ENCODE results near the gene INF2.
"Not testable (repeated sequence)": the region's sequence is repeated elsewhere in the genome, so short reads cannot be mapped to it uniquely, and the experiment has no call there.

INF2 gene

DNA sequence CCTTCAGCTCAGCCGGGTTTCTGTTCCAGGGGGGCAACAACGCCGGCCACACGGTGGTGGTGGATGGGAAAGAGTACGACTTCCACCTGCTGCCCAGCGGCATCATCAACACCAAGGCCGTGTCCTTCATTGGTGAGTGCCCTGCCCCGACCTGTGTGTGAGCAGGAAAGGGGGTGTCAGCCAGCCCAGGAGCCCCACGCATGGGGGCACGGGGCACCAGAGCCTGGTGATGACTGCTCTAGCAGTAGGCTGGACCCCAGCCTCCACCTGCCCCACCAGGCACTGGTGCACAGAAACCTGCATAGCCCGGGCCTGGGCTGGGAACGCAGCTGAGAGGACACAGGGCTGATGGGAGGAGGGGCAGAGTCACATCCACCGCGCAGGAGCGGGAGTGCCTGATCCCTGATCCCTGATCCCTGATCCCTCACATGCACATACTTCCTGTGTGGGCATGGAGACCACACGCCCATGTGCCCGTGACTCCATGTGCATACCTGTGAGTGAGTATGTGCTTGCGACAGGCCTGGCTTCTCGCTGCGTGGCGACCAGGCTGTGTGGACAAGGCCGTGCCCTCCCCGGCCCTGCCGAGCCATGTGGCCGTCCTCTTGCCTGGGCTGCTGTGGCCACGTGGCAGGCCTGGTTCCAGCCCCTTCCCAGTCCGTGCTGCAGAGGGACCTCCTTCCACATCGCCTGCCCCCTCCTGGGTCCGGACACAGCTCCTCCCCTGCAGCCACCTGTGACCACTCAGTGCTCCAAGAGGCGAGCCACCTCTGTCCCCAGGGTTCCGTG is 45.8 kb downstream of the INF2 start:
- DNase-seq (ENCODE audit: low read depth), result no peak

DNA sequence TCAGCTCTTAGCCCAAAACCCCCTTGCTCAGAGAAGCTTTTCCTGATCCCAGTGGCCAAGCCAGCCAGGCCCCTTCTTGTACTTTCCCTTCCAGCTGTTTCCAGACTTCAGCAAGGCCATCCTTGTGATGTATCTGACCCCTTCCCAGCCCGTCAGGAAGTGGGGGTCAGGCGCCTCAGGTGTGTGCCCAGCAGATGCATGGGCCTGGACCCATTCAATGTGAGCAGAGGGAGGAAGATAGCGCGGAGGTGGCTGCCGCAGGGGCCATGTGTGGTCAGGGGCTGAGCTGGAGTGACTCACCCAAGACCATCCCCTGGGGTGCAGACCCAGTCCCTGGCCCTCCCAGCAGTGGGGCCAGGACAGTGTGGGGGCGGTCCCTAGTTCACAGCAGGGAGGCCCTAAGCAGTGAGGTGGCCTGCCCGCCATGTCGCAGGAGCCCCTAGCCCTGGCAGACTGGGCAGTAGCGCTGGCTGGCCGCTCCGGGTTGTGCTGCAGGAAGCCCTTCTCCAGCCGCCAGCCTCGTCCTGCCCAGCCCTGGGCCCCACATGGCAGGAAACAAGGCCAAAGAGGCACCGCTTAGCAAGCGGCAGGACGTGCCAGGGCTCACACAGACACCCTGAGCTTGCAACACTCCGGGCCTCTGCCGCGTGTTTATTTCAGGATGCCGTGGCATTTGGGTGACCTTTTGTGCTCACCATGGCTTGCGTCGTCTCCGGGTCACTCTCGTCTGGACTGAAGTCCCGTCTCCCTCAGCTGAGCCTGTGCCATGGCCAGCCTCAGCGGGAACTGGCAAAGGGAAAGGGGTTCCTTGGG is 46.6 kb downstream of the INF2 start:
- no peak for DNase-seq (ENCODE audit: low read depth)

DNA sequence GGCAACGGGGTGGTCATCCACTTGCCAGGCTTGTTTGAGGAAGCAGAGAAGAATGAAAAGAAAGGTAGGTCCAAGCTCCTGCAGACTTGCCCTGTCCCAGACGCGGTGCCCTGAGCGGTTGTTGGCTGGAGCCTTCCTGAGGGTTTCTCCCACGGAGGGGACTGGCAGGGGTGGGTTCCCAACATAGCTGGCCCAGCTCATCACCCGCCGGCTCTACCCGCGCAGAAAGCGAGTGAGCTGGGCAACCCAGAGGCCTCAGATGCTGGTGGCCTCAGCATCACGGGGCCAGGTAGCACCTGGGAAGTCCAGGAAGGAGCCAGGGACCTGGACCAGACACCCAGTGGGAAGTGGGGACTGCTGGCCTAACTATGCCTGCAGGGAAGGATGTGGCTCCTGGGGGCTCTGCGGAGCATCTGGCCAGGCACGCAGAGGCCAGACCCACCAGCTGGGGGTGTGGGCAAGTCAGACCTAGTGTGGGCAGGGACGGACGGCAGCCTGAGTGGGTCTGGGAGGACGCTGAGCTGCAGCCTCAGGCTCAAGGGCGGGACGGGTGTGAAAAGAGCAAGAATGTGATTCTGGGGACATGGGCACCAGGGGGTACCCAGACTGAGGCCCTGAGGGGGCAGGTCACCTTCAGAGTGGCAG is 49.1 kb downstream of the INF2 start:
- no peak for DNase-seq (ENCODE audit: low read depth)

DNA sequence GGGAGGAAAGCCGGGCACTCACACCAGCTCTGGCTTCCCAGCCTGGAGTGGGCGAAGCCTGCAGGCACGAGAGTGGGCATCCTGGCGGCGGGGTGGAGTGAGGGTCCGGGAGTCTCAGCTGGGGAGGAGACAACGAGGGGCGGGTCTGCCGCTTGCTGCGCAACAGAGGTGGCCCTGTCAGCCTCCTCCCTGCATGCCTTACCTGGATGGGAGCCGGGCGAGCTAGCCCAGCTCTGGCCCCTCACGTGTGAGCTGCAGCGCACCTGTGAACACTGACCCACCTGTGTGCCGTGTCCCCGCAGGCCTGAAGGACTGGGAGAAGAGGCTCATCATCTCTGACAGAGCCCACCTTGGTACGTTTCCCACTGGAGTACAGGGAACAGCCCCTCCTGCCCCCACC is 49.6 kb downstream of the INF2 start:
- no peak for DNase-seq (ENCODE audit: low read depth)

DNA sequence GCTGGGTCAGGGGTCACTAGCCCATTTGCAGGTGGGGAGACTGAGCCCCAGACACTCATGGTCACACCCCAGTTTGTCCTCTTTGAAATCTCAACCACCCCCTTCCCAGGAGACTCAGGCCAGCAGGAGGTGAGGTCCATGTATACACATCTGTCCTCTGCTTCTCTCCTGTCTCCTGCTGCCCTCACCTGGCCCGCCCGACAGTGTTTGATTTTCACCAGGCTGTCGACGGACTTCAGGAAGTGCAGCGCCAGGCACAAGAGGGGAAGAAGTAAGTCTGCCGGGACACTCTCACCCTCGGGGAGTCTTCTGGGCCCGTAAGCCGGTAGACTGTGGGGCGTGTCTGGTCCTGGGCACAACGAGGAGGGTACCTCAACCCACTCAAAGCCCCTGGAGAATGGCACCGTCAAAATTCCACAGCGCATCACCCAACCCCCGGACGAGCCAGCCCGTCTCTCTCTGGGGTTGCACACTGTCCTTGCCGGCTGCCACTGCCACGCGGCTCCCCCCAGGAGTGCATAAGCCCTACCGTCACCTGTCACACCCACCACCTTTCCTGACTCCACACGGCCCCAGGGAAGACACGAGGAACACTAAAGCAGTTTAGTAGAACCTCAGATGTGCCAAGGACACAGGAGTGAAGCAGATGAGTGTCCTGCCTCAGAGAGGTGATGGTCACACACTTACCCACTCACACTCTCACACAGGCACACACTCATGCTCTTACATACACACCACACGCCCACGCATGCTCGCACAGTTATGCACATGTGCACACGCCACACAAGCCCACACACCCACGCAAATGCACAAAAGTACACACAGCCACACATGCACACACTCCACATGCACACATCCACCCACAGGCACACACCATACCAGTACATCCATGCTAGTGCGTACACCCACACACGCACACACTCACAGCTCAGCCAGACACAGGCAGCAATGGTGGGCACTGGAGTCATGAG is 50.4 kb downstream of the INF2 start:
- DNase-seq (ENCODE audit: low read depth), result no peak

DNA sequence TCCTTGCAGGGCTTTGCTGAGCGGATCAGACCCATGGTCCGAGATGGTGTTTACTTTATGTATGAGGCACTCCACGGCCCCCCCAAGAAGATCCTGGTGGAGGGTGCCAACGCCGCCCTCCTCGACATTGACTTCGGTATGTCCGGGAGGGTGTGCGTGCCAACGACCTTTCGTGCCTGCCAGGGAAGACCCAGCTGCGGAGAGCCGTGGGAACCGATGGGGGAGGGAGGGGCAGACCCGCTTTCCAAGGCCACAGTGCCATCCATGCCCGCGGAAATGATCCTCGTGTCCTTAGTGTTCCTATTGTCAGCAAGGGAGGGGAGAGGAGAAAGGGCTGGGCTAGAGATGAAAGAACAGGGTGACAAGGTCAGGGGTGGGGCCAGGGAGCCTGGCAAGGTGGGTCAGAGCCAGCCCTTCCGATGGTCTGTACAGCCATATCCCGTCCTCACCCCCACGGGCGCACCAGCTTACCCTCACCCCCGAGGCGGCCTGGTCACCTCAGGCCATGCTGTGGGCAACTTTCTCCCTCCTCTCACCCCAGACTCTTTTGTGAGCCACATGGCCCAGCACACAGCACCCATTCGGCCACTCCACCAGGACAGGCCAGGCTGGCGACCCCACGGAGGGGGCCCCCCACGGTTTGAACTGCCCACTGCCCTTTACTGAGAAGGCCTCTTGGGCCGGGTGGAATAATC is 51.8 kb downstream of the INF2 start:
- no peak for DNase-seq (ENCODE audit: low read depth)

DNA sequence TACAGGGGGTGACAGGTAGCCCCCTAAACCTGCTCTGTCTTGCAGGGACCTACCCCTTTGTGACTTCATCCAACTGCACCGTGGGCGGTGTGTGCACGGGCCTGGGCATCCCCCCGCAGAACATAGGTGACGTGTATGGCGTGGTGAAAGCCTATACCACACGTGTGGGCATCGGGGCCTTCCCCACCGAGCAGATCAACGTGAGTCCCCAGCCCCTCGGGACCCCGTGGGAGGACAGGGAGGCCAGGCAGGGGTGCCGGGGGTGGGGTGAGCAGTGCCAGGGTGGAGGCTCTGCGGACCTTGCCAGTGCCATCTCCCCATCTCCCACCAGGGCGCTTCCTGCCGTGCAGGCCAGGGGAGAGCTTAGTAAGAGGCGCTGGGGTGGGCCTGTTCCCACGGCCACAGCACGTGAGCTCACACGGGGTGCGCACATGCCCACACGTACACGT is 52.4 kb downstream of the INF2 start:
- DNase-seq (ENCODE audit: low read depth), result no peak

DNA sequence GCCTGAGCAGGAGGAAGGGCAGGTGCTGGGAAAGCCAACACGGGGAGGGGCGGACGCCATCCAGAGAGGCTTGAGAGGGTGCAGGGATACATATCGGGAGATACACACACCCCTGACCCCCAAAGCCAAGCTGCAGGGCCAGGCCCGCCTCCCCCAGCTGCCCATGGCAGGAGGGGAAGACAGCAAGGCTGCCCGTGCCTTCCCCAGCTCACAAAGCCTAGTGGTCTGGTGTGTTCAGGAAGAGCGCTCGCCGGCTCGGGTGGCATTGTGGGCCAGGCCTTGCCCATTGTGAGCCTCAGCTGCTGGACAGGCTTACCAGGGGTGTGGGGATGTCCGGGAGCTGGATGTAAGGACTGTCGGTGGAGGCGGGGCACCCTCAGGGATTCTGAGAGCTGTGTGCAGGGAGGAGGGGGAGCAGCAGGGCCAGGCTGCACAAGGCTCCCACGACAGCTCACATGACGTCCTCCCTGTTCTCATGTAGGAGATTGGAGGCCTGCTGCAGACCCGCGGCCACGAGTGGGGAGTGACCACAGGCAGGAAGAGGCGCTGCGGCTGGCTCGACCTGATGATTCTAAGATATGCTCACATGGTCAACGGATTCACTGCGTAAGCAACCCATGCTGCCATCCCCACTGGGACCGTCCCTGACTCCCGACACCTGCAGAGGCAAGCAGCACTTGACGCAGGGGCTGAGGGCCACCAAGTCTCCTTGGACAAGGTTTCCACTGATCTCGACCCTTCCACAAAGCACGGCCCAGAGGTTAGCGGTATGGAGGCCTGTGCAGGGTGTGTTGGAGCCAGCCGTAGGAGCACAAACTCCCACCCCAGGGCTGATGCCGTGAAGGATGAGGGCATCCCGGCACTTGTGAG is 53.4 kb downstream of the INF2 start:
- DNase-seq (ENCODE audit: low read depth), result no peak

DNA sequence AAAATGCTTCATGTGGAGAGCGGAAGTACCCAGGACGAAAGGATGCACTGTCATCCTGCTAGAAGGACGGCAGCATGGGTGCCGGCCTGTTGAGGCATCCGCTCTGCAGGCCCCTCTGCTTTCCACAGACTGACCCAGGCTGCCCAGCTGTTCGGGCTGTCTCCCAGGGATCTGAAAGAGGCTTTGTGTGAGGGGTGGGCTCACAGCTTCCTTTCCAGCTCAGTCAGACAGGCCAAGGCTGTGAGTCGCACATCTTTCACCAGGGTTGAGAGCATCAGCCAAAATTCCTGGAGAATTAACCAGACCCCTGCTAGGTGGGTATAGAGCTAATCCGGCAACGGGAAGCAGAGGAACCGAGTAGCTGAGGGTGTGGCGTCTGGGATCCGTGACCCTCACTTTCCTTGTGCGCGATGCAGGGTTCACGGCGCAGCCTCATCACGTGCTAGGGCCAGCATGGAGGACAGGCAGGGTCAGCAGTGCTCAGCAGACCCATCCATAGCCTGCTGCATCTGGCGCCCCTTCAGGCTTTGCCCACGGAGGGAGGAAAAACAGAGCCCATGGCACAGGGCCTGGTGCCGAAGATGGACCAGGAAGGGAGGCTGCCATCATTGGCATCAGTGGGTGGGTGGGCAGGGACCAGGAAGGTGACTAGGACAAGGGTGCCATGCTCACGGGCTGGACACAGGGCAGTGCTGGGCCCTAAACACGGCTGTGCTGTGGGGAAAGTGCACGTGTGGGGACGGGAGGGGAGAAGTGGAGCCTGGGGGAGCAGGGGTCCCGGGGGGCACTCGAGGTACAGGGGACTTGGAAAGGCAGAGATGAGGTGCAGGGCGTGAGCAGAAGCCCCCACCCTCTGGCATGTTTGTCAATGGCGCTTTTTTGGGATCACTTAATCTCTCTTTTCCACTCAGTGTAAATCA is 54.3 kb downstream of the INF2 start:
- no peak for DNase-seq (ENCODE audit: low read depth)

DNA sequence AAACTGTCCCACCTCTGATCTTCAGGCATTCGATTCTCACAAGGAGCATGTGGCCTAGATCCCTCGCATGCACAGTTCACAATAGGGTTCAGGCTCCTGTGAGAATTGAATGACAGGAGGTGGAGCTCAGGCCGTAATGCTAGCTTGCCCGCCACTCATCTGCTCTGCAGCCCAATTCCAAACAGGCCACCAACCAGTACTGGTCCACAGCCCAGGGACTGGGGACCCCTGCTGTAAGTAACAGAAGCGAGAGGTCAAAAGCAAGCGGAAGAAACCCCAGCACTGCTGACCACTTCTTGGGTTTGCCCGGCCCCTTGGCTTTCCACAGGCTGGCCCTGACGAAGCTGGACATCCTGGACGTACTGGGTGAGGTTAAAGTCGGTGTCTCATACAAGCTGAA is 55.1 kb downstream of the INF2 start:
- no peak for DNase-seq (ENCODE audit: low read depth)

DNA sequence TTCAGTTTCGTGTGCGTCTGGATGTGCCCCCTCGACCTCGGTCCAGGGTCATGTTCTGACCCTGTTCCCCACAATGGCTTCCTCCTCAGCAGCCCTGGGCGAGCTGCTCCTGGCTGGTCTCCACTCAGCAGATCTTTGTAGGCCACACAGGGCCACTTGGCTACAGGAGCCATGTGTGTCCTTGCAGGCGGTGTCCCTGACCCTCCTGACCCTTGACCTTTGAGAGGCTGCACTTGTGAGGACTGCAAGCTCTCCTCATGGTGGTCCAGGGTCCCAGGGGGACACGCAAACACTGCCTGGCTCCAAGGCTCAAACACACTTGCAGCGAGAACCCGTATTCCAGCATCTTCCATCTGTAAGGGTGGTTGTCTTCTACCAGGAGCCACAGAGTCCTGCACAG is 56.0 kb downstream of the INF2 start:
- DNase-seq (ENCODE audit: low read depth), result no peak

DNA sequence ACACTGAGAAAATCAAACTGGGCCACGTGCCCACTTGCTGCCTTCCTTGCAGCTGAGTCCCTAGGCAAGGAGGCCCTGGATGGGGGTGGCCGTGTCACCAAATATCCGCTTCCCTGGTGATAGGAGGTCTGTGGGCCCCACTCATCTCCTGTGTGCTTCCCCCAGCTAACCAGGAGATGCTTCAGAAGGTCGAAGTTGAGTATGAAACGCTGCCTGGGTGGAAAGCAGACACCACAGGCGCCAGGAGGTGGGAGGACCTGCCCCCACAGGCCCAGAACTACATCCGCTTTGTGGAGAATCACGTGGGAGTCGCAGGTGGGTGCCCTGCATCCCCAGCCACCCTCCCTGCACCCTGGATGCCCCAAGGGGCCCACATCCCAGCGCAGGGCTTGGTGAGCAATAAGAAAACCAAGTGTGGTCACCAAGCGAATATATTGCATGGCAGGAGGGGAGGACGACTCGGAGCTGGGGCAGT is 56.7 kb downstream of the INF2 start:
- no peak for DNase-seq (ENCODE audit: low read depth)

DNA sequence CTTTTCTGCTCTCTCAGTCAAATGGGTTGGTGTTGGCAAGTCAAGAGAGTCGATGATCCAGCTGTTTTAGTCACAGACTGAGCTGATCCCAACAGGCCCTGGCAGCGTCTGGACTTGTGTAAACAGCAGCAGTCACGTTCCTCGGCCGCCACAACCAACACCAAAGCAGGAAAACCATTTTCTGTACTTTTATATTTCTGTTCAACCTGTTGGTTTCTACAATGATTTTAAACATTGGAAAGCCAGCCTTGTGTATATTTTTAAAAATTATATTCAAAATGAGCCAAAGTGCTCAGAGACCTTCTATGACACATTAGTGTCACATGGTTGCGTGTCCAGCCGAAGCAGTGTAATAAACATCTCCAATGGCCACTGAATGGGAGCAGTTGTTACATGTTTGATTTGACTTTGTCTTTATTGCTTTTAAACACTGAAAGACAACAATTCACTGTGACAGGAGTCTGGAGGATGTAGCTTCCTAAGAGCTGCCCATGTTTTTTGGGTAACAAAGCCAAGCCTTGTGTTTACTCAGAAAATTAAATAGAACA is 57.6 kb downstream of the INF2 start:
- DNase-seq (ENCODE audit: low read depth), result no peak

DNA sequence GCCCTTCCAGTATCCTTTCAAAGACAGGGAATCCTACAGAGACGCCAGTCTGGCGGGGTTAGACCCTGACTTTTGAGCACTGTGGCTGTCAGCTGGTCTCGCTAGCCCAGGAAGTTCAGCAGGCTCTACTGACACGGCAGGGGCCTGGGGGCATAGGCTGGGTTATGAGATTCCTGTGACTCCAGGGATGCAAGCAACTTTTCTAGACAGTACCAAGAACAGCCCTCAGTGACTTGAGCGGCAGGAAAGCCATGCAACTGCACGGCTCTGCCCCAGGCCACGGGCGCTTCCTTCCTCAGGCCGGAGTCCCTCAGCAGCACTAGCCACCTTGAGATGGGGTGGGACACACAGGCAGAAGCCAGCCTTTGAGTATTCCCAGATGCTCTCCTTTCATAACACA is 58.5 kb downstream of the INF2 start:
- DNase-seq (ENCODE audit: low read depth), result no peak

DNA sequence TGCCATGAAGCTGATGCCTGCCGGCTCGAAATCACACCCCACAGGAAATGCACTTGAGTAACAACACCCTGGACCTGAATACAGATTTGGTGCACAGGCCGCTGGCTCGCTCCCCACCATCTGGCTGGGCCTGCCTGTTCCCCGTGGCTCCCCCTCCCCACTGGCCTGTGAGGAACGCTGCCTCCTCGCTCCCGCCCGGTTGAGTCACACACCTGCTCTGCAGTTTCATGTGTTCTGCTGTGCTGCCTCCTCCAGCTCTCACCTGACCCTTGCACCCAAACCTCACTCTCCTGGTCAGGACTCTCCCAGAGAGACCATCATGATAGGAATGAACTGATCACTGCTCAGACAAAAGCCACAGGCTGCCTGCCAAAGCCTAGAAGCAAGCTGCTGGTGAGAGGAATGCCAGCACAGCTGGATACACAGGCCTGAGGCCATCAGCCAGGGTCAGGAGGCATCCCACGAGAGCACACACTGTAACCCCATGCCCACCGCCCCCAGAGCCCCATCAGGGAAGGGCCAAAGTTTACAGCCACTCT is 59.8 kb downstream of the INF2 start:
- DNase-seq (ENCODE audit: low read depth), result no peak

DNA sequence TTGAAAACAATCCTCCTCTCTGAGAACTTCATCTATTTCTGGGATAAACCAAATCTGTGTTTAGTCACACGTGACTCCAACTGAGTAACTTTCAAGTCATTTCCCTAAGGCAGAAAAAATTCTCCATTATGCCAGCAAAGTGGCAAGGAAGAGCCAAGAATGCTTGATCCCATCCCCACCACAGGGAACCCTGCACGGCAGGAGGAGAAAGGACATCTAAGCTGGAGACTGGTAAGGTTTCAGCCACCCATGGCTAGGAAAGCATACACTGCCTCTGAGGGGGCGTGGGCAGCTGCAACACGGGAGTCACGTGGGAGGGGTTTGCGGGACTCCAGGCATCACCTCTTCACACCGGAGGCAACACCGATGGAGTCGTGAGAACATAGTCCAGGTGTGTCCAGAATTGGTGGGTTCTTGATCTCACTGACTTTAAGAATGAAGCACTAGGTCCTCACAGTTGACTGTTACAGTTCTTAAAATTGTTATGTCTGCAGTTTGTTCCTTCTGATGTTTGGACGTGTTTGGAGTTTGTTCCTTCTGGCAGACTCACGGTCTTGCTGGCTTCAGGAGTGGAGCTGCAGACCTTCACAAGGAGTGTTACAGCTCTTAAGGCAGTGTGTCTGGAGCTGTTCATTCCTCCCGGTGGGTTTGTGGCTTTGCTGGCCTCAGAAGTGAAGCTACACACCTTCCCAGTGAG is 60.8 kb downstream of the INF2 start:
- no peak for DNase-seq (ENCODE audit: low read depth)

DNA sequence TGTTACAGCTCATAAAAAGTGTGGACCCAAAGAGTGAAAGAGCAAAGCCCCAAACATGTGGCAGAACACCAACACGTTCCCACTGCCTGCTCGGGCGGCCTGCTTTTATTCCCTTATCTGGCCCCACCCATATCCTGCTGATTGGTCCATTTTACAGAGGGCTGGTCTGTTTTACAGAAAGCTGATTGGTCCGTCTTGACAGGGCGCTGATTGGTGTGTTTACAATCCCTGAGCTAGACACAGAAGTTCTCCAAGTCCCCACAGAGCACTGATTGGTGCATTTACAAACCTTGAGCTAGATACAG is 61.3 kb downstream of the INF2 start:
- DNase-seq (ENCODE audit: low read depth), result not testable (repeated sequence)
